GM18861 (cell line): Measurements from ENCODE around the gene GRIA1.
A peak's percentile ranks its signal among the peaks of the same experiment; 100 is the strongest.

ENCODE experiments used
- ATAC-seq: cut with Tn5 transposase; IDR thresholded peaks from one replicate; pipeline ENCODE4 v1.9.1; 2021; ENCODE audit not compliant: unreplicated experiment

GRIA1 gene

GRCh38 chr5:153496835-153497234, 6.4 kb downstream of the GRIA1 start:
- peak; percentile 56 for ATAC-seq

DNA sequence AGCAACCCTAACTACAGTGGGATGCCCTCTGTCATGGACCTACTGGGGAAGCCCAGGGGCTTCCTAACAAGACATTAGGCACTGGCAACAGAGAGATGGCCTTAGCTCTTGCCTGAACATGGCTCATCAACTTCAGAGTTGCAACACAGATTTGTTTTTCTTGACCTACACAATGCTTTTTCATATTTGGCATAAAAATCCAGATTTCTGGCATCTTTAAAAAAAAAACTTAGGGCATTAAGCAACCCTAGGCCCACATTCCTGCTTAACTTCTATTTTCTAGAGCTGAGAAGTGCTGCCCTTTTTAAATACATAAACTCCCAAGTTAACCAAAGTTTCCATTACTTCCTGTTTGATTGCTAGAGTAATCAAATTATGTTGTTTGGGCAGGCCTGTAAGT, 8.0 kb downstream of the GRIA1 start:
- ATAC-seq, result no peak

DNA sequence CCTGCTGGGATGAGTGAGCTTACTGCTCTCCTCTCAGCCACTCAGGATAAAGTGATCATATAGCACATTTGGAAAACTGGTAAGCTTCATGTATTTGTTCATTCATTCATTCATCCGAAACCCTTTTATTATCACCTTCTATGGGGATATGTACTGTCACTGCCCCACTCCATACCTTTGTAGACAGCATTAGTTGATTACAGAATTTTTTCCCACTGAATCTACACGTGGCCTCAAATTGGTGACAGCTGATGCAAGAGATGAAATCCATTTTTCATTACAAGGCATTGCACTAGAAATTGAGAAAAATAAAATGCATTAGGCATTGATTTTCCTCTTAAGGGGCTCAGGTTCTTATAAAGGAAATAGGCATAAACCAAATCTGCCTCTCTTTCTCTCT, 9.7 kb downstream of the GRIA1 start:
- no peak for ATAC-seq

- no peak for ATAC-seq
Measured at GRCh38 chr5:153504726-153505125, 14.3 kb downstream of the GRIA1 start.

- ATAC-seq, result no peak
Measured at GRCh38 chr5:153508700-153509099, 18.2 kb downstream of the GRIA1 start.

GRCh38 chr5:153511622-153512021, 21.2 kb downstream of the GRIA1 start:
- ATAC-seq, result no peak

DNA sequence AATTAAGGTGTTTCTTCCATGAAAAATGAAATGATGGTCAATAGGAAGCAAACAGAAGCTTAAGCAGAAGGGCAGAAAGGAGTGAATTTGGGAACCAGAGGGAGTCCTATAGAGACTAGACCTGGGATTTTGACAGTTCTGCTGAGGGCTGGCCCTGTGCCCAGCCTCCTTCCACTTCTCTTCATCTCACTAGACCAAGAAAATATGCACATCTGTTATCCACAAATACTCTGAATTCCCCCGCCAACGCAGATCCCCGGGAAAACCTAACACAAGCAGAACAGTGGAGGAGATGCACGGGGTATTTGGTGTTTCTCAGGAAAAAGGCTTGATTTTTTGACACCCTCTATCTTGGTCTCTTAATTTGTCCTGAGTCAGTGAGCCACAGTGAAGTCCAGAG, 22.7 kb downstream of the GRIA1 start:
- no peak for ATAC-seq

DNA sequence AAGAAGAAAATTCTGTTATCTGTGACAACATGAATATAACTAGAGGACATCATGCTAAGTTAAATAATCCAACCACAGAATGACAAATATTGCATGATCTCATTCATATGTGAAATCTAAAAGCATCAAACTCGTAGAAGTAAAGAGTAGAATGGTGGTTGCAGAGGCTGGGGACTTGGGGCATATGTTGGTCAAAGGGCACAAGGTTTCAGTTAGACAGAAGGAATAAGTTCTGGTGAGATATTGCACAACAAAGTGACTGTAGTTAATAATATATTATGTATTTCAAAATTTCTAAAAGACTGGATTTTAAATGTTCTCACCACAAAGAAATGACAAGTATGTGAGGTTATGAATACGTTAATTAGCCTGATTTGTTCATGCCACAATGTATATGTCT, 24.8 kb downstream of the GRIA1 start:
- ATAC-seq, result no peak

DNA sequence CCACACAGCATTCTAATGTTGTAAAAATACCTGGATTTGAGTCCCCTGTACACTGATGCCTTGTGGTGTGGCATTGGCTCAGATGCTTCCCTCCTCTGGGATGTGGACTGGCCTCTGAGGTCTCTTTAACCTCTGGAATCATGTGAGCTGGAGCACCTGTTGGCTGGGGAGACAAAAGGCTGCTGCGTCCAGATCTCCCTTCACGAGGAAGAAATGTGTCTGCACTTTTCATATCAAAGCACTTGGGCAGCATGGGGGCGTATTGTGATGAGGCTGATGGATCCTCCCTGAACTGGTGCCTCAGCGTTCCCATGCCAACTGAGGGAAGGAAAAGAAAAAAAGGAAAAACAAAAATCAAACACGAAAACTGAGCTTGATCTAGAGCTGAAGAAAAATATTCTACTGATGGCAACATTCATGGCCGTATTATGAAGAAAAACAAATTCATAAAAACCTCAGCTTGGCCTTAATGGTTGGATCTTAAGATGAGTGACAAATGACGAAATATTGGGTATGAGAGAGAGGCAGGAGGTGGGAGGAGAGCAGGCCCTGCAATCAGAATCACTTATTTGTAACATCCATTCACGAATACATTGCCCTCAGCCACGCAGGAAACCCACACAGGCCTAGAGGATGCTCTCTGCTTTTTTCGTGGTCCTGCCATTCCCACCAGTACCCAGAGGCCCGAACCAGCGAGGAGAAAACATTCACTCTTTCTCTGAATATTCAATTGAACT, 26.2 kb downstream of the GRIA1 start:
- no peak for ATAC-seq

DNA sequence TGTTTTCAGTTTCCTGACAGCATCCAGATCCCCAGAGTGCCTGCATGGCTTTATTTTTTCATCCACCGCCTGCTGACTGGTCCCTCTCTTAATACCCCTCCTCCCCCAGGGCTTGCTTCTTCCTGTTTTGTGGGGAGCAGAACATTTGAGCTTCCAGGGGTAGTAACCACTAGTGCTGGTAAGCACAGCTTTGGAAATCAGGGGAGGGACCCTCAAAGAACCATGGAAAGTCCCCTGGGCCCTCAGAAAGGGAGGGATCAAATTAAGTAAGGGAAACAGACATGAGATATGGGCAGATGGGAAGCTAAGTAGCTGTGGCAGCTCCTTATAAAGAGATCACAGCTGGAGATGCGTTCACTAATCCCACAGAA, 26.8 kb downstream of the GRIA1 start:
- no peak for ATAC-seq

- ATAC-seq, result no peak
Measured at GRCh38 chr5:153520137-153520536, 29.7 kb downstream of the GRIA1 start.

DNA sequence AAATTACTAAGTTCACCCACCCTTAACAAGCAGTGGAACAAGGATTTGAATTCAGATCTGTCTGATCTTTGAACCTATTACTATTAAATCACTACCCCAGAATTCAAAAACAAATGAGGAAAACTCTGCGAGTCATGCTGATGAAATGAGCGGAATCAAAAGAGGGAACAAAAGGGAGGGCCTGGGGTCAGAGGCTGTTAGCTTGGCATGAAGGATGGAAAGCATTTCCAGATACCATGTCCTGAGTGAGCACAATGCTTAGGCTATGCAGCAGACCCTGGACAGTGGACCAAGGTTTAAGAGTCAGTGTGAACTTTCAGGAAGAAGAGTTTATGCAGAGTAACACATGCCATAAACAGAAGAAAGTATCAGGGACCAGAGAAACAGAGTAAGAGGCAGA, 30.5 kb downstream of the GRIA1 start:
- ATAC-seq, result no peak

DNA sequence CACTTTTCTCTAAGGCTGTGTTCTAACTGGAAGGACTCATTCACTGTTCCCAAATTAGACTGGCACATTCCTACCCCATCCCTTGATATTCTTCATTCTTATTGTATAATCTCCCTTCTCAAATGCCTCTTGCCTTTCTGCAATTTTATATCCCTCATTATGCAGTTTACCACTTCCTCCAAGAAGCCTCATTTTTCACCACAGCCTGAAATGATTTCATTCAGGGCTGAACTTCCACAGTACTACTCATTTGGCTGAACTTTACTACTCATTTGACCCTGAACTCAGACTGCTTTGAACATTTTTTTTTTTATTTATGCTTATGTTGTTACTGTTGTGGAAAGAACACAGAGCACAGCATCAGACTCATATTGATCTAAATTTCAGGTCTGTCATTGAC, 32.7 kb downstream of the GRIA1 start:
- no peak for ATAC-seq

GRCh38 chr5:153523831-153524230, 33.4 kb downstream of the GRIA1 start:
- ATAC-seq, result no peak

DNA sequence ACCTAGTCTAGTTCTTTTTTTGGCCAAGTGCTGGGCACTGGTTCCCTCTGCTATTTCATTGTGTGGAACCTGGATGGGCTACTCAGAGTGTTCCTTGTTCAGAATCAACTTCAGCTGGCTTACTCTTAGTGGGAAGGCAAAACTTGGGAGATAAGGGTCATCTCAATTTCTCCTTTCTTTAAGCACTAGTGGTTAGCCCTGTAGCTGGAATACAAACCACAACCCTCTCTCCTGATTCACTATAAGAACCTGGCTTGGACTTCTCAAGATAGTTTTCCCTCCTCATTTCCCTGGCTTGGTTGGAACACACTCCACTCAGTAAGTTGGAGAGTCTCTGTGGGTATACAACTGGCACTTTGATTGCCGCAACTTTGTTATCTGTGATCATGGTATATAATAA, 35.1 kb downstream of the GRIA1 start:
- ATAC-seq, result no peak

DNA sequence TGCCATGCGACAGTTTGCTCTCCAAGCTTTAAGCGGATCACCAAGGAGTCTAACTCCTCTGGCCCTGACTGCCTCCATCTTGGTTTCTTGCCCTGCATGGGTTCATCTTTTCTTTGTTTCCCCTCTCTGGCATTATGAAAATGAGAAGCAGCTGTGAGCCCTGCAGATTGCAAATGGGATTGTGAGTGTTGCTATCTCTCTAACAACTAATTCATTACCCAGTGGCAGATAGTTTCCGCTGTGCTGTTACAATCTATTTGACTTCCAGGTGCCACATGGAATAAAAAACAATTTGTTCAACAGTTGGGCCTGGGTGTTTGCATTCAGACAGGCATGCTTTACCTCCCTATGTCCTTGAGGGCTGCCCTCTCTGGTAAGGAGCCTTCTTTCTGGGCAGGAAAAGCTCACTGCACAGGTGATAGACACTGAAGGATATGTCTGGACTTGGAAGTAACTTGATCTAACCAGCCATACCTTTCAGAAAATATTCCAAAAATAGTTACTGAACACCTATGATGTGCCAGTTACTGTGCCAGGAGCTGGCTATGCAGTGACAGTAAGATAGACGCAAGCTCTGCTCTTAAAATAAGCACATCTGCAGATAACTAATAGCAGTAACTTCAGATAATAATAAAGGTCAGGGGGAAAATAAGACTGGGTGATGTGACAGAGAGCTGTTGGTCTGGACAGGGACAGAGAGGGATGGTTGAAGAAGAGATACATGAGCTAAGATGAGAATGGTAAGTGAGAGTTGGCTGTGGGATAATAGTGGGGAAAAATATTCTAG, 40.1 kb downstream of the GRIA1 start:
- ATAC-seq, result no peak

GRCh38 chr5:153533546-153533945, 43.1 kb downstream of the GRIA1 start:
- ATAC-seq, result no peak

GRCh38 chr5:153534102-153534501, 43.6 kb downstream of the GRIA1 start:
- ATAC-seq, result no peak

DNA sequence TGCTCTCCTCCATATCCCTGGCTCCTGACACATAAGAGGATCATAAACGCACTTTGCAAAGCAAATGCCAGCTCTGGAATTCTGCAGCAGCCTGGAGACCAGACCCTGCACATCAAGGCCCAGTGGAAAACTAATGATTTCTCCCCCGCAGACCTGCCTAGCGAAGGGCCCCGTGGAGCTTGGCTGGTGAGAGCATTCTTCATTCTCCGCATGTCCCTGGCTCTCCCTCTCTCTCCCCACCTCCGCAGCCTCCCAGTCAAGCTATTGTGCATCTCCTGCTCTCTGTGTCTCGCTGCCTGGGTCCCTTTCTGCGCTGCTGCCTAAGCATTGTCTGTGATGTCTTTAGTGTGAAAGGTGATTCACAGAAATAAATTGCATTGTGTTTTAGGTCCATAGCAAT, 46.7 kb downstream of the GRIA1 start:
- ATAC-seq, result no peak

DNA sequence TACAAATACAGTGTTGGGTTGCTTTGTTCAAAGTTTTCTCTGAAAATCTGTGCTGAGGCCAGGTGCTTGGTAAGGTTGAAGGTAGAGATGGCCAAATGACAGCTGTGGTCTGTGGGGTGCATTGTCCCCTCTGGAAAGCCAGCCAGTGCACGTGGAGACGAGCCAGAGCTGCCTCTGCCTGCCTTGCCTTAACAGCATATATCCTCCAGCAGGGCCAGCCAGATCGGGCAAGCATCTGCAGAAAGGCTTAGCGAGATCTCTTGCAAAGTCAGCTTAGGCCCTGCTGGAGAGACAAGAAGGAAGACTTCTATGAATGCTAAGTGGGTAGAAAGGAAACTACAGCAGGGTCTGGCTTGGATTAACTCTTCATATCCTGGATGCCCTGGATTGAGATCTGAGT, 49.5 kb downstream of the GRIA1 start:
- no peak for ATAC-seq

DNA sequence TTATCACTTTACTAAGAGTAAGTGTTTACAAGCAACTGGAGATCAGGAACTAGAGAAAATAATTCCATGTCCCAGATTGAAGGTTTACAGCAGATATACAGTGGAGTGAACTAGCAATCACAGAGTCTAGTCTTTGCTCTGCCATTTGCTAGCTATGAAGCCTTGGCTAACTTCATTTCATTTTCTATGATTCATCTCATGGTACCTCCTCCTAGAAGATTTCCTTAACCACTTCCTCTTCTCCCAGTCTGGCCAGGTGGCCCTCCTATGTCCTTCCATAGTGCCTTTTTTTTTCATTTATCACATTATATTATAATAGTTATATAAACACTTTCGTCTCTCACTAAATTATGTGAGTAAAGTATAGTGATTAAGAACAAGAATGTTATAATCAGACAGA, 52.1 kb downstream of the GRIA1 start:
- no peak for ATAC-seq

GRCh38 chr5:153543288-153543687, 52.8 kb downstream of the GRIA1 start:
- no peak for ATAC-seq
